Activated naive CD8-positive, alpha-beta T cell (primary cell): Measurements from ENCODE around the gene BAG2.

ENCODE experiments used
- H3K27ac Mint-ChIP-seq: one replicate; pipeline ENCODE4 v1.8.0; 2021; ENCODE audit warnings: mixed read lengths
- H3K27me3 Mint-ChIP-seq: one replicate; pipeline ENCODE4 v1.8.0; 2021; ENCODE audit warnings: mixed read lengths
- H3K36me3 Mint-ChIP-seq: one replicate; pipeline ENCODE4 v1.8.0; 2021; ENCODE audit warnings: mixed read lengths
- H3K4me1 Mint-ChIP-seq: one replicate; pipeline ENCODE4 v1.8.0; 2021; ENCODE audit warnings: low read depth, mixed read lengths
- H3K4me3 Mint-ChIP-seq: one replicate; pipeline ENCODE4 v1.8.0; 2021; ENCODE audit warnings: mild to moderate bottlenecking, mixed read lengths
- H3K9me3 Mint-ChIP-seq: one replicate; pipeline ENCODE4 v1.8.0; 2021; ENCODE audit warnings: low read depth, mixed read lengths

The BAG2 gene

DNA sequence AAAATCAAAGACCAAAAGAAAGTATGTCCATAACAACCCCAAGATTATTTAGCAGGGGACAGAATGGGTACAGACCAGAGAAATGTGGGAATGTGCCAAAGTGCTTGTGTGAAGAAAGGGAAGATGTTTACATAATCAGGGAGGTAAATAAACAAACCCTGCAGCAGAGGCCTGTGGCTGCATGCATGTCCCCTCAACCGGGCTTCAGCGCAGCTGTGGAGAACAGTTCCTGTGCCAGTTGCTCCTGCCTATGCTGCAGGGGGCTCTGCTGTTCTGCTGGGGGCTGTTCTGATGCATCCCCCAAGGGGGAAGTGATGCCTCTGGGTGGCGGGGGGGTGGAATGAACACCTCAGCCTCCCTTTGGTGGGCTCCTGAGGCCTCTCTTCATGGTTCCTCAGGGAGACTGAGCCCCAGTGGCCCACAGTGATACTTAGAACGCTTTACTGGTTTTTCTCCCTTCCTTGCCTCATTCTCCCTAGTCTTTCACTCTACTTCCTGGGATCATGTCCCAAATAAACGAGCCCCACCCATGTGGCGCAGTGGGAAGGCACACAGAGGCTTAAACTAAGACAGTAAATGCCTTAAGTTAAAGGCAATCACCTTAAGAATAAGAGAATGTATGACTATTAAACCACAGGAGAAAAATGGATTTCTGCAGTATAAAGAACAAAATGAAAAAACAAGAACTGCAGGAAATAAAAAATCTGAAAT is 27.0 kb downstream of the BAG2 start:
- Mint-ChIP-seq H3K27ac (no peak overlapping the region), H3K9me3 (no peaks in the 10 kb centered on the region), H3K4me3 (no peak overlapping the region), H3K36me3 (peaks cover 6% of the 10 kb centered on the region), H3K4me1 (no peaks in the 10 kb centered on the region), H3K27me3 (no peaks in the 10 kb centered on the region)

DNA sequence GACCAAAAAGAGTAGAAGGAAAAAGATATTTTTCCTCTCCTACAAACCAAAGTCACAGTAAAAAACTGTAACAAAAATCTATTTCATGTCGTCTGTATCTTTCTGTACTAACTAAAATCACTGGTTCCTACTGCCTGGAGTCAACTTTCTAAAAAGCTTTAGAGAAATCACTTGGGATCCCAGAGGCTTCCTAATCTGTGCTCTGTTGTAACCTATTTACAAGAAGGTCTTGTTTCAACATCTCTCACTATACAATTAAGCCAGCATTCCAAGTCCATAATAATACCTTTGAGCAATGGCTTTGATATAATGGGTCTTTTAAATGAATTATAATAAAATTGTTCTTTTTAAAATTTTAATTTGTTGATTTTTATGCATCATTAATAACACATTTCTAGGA is 29.6 kb downstream of the BAG2 start:
- Mint-ChIP-seq H3K4me3 (no peak overlapping the region), H3K36me3 (peaks cover 3% of the 10 kb centered on the region), H3K4me1 (no peaks in the 10 kb centered on the region), H3K27ac (no peak overlapping the region), H3K9me3 (no peaks in the 10 kb centered on the region), H3K27me3 (no peaks in the 10 kb centered on the region)

DNA sequence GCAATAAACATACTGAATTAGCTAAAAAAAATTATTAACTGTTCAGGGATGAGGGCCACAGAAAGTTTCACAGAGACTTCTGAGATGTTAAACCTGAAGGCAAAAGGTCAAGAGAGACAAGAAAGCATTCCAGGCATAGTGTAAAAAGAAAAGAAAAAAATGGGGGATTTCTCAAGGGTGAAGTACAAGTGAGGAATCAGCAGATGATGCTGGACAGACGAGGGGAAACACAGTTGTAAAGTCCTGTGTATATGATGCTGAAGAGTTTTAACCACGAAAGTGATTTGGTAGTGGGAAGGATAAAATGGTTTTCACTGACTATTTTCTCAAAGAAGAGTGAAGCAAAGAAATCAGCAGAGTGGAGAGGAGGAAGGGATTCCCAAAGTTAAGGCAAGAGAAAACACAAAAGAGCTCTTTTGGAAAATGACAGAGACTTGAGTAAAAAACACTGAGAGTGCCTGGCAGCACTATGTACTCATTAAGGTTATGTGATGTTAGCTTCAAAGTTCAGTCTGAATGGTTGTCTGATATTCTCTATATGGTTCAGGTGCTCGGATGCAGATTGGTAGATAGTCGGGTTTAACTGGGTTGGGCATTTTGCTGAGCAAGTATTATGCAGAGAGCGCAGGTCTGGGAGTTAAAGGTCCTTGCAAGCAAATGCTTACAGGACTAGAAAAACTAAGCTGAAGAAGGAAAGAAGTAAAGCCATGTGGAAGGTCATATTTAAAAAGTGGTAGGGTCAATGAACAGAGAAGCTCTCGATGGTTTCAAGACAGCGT is 33.6 kb downstream of the BAG2 start:
- Mint-ChIP-seq H3K36me3 (peaks cover 3% of the 10 kb centered on the region), H3K27me3 (no peaks in the 10 kb centered on the region), H3K4me1 (no peaks in the 10 kb centered on the region), H3K4me3 (no peak overlapping the region), H3K9me3 (no peaks in the 10 kb centered on the region), H3K27ac (no peak overlapping the region)

DNA sequence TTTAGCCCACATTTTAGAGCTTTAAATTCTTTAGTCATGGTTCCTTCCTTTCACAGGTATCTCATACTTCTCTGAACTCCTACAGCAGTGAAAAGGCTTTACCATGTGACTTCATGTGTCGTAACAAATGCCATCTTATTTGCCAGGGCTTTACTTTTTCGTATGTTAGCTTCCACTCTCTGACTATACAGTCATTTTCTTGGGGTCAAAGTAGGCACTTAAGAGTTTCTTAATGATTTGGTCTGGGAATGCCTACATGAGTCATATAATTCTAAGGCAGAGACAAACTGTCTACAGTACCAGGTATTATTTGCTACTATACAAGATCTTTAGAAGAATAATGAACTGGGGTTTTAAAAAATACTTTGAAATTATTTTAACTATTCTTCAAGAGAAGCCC is 35.0 kb downstream of the BAG2 start:
- Mint-ChIP-seq H3K9me3 (no peaks in the 10 kb centered on the region), H3K4me3 (no peak overlapping the region), H3K4me1 (no peaks in the 10 kb centered on the region), H3K27ac (no peak overlapping the region), H3K27me3 (no peaks in the 10 kb centered on the region), H3K36me3 (peaks cover 3% of the 10 kb centered on the region)

DNA sequence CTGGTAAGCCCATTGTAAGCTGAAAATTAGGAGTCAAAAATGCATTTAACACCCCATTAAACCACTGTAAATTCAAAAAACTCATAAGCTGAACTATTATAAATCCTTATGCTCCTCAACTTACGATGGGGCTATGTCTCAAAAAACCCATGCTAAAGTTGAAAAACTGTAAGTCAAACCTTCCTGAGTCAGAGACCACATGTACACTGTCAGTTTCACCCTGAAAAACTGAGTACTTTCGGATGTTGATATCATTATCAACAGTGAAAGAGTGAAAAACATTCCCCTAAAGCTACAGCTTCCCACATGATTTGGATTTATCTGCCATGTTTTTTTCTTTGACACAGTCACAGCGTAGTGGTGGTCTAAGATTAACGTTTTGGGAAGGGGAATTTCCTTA is 35.7 kb downstream of the BAG2 start:
- H3K4me3 Mint-ChIP-seq: no peak overlapping the region
- H3K27me3 Mint-ChIP-seq: no peaks in the 10 kb centered on the region
- H3K4me1 Mint-ChIP-seq: no peaks in the 10 kb centered on the region
- no peak overlapping the region for H3K27ac Mint-ChIP-seq
- no peaks in the 10 kb centered on the region for H3K36me3 Mint-ChIP-seq
- H3K9me3 Mint-ChIP-seq: no peaks in the 10 kb centered on the region

DNA sequence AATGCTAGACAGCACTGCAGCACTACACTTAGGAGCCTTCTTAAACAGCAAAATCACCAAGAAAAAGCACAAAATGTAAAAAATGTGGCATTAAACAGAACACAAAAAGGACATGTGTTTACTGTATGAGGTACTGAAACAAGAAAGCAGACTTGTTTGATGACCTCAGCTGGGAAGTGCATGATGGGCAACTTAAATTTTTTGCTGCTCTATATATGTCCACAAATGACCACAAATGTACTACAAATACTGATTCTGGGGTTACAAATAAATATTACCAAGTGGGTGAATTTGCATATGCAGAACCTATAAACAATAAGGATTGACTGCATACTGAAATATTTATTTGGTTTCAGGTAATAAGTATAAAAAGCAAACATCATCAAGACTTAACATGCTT is 36.9 kb downstream of the BAG2 start:
- no peaks in the 10 kb centered on the region for H3K27me3 Mint-ChIP-seq
- H3K36me3 Mint-ChIP-seq: no peaks in the 10 kb centered on the region
- H3K4me1 Mint-ChIP-seq: peaks cover 6% of the 10 kb centered on the region
- no peaks in the 10 kb centered on the region for H3K9me3 Mint-ChIP-seq
- no peak overlapping the region for H3K27ac Mint-ChIP-seq
- no peak overlapping the region for H3K4me3 Mint-ChIP-seq

DNA sequence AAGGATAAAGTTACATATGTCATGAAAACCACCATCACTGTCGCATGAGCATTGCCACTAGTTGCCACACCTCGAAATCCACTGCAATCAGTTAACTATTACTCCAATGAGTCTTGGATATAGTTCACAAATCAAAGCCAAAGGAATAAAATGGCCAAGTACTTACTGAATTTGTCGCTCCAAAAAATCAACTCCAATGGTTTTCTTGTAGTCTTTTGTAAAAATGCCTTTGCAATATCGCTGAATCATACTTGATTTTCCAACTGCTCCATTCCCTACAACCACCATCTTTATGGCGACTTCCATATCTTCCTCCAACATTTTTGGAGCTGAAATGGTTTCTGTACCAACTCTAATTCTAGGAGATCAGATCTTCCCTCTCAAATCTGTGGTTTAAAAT is 37.9 kb downstream of the BAG2 start:
- no peaks in the 10 kb centered on the region for H3K36me3 Mint-ChIP-seq
- no peaks in the 10 kb centered on the region for H3K9me3 Mint-ChIP-seq
- H3K27ac Mint-ChIP-seq: no peak overlapping the region
- no peak overlapping the region for H3K4me3 Mint-ChIP-seq
- peaks cover 16% of the 10 kb centered on the region for H3K4me1 Mint-ChIP-seq
- H3K27me3 Mint-ChIP-seq: no peaks in the 10 kb centered on the region

DNA sequence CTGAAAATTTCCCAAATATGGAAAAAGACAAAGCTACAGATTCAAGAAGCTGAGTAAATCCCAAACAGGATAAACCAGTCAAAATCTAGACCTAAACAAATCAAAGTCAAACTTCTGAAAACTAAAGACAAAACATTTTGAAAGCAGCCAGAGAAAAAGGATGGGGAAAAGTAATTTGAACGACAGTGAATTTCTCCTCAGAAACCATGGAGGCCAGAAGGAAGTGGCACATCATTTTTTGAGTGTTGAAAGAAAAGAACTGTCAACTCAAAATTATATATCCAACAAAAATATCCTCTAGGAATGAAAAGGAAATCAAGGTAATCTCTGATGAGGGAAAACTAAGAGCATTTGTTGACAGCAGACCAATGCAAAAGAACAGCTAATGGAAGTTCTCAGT is 43.1 kb downstream of the BAG2 start:
- H3K4me1 Mint-ChIP-seq: peaks cover 19% of the 10 kb centered on the region
- H3K27ac Mint-ChIP-seq: no peak overlapping the region
- peaks cover 9% of the 10 kb centered on the region for H3K27me3 Mint-ChIP-seq
- H3K9me3 Mint-ChIP-seq: no peaks in the 10 kb centered on the region
- peaks cover 2% of the 10 kb centered on the region for H3K36me3 Mint-ChIP-seq
- H3K4me3 Mint-ChIP-seq: no peak overlapping the region

DNA sequence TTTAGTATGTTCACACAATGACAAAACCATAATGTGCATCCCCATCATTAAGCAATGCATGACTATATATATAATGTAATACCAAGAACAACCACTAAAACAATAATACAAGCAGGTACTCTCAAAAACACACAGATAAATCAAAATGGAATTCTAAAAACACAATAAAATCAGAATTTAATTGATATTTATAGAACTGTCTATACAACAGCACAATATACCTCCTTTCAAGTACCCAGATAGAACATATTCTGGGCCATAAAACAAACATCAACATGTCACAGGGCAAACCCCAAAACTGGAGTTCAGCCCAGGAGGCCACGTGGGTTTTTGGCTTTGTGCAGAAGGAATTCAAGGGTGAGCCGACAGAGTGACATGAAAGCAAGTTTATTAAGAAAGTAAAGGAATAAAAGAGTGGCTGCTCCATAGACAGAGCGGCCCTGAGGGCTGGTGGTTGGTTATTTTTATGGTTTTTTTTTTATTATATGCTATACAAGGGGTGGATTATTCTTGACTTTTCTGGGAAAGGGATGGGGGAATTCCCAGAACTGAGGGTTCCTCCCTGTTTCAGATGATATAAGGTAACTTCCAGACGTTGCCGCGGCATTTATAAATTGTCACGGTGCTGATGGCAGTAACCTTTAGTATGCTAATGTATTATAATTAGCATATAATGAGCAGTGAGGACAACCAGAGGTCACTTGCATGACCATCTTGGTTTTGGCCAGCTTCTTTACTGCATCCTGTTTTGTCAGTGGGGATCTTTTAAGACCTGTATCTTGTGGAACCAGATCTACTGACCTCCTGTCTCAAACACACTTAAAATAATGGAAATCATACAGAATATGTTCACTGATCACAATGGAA is 44.3 kb downstream of the BAG2 start:
- Mint-ChIP-seq H3K36me3 (peaks cover 2% of the 10 kb centered on the region), H3K4me1 (peaks cover 25% of the 10 kb centered on the region), H3K4me3 (no peak overlapping the region), H3K27me3 (peaks cover 12% of the 10 kb centered on the region), H3K9me3 (no peaks in the 10 kb centered on the region), H3K27ac (no peak overlapping the region)

DNA sequence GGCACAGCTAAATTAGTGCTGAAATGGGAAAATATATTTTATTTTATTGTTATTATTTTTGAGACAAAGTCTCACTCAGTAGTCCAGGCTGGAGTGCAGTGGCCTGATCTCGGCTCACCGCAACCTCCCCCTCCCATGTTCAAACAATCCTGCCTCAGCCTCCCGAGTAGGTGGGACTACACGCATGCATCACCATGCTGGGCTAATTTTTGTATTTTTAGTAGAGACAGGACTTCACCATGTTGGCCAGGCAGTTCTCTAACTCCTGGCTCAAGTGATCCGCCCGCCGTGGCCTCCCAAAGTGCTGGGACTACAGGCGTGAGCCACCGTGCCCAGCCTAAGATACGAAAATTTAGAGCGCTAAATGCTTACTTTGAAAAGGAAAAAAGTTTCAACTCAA is 45.1 kb downstream of the BAG2 start:
- peaks cover 25% of the 10 kb centered on the region for H3K4me1 Mint-ChIP-seq
- H3K36me3 Mint-ChIP-seq: peaks cover 2% of the 10 kb centered on the region
- no peaks in the 10 kb centered on the region for H3K9me3 Mint-ChIP-seq
- H3K27ac Mint-ChIP-seq: no peak overlapping the region
- H3K27me3 Mint-ChIP-seq: peaks cover 12% of the 10 kb centered on the region
- no peak overlapping the region for H3K4me3 Mint-ChIP-seq

DNA sequence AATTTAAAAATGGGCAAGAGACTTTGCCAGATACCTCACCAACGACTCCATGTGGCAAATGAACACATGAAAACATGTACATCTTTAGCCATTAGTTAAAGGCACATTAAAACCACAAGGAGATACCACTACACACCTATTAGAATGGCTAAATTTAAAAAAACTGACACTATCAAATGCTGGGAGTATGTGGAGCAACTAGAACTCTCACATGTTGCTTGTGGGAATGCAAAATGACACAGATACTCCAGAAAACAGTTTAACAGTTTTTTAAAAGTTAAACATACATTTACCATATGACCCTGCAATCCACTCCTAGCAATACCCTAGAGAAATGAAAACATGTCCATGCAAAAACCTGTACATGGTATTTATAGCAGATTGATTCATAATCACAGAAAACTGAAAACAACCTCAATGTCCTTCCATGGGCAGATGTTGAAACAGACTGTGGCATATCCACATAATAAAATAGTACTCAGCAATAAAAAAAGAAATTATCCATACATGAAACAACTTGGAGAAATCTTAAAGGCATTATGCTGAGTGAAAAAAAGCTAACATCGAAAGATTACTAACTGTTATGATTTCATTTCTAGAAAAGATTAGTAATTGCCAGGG is 48.1 kb downstream of the BAG2 start:
- H3K9me3 Mint-ChIP-seq: no peaks in the 10 kb centered on the region
- H3K36me3 Mint-ChIP-seq: peaks cover 2% of the 10 kb centered on the region
- peaks cover 10% of the 10 kb centered on the region for H3K4me1 Mint-ChIP-seq
- H3K27me3 Mint-ChIP-seq: peaks cover 20% of the 10 kb centered on the region
- peak overlapping the region; percentile 70 for H3K4me3 Mint-ChIP-seq
- H3K27ac Mint-ChIP-seq: no peak overlapping the region

DNA sequence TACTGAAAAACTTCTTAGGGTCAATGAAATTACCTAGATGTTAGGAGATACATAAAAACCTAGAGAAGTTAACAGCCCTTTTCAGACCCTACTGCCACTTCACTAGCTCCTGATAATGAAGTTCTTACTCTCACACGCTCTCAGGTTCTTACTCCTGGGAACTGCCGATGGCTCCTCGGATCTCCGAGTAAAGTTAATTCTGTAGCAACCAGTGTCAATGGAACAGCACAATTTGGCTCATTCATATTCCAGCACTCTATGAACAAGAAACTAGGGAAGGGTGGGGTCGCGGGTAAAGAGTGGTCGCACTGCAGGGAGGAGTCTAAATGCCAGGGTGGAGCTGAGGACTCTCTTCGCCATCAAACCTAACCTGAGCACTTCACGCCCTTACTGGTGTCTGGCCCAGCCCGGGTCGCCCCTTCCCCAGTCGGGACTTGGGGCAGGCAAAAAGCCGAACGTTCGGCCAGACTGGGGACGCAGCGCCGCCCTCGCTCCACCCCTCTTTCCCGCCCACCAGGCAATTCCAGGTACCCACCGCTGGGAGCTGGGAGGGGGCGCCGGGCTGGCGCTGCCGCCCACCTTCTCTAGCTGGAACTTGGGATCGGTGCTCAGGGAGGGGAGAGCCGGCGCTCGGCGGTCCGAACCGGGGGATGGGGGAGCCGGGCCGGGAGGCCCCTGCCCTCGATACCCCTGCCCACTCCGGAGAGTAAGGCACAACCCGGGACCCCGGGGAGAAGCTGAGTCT is 49.2 kb downstream of the BAG2 start:
- Mint-ChIP-seq H3K4me3 (peak overlapping the region; percentile 92), H3K9me3 (no peaks in the 10 kb centered on the region), H3K4me1 (peaks cover 9% of the 10 kb centered on the region), H3K27ac (no peak overlapping the region), H3K27me3 (peaks cover 20% of the 10 kb centered on the region), H3K36me3 (no peaks in the 10 kb centered on the region)

DNA sequence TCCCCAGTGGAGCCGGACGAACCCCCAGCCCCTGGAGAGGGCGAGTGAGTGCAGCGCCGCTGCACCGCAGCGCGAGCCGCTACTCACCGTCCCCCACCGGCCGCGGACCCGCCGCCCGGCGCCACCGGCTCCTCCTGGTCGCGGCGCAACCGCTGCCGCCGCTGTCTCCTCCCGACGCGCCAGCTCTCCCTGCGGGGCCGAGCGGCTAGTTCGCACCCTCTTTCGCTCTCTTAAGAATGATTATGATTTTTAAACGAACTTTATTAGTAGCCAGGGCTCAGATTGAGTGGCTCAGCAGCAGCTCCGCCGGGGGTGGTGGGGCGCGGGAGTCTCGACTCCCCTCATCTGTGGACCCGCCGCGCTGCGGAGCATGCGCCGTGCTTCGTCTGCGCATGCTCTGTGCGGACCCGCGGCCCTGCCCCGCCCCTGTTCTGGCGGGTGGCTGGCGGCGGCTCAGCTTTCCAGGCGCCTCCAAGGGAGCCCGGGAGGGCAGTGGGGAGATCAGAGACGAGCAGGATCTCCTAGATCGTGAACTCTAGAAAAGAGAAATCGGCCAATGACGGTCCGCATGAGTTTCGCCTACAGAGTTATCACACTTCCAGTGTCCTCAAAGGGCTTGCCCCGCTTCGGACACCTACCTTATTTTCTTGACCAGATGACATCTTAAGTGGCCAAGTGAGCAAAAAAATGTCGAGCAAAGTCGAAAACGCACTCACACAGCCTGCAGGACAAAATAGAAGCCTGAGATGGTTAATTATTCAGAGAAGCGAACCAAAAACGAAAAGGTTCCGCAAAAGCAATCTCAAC is 50.0 kb downstream of the BAG2 start, which contains the start of gene RAB23:
TSS of gene RAB23 (minus strand) at position 372 of the 807 bp plus-strand sequence. CDS start 11,927 bp downstream, outside the sequence.
- Mint-ChIP-seq H3K27me3 (peaks cover 20% of the 10 kb centered on the region), H3K4me1 (peaks cover 9% of the 10 kb centered on the region), H3K36me3 (no peaks in the 10 kb centered on the region), H3K27ac (peak within 1 kb of the TSS; percentile 84), H3K4me3 (peak within 1 kb of the TSS; percentile 93), H3K9me3 (no peaks in the 10 kb centered on the region)
